Renal cortex interstitium (tissue), 11 donors: ENCODE data around the gene RRM1. TPM values are rescaled to one million over a fixed set of nuclear protein-coding genes. Genes with fewer than 3 reads are reported as not detected.

Experiments
- DNase-seq, 11 donors: peaks; one replicate each; pipeline ENCODE4 v3.0.0-alpha.2; 2013; ENCODE audit warnings: low read depth in 9 of 11, low spot score in 4 of 11; ENCODE audit errors: extremely low read depth in 1 of 11
- polyA plus RNA-seq, 3 donors: library from polyadenylated mRNA; unstranded; fragments of 120-200 nt; gene quantifications; one replicate each; pipeline ENCODE4 v1.2.1, GENCODE V29; 2013; ENCODE audit not compliant: insufficient read length in 3 of 3

The RRM1 gene
- polyA plus RNA-seq, 3 donors: 65.4 to 86.2 (median 78.2) TPM

DNA sequence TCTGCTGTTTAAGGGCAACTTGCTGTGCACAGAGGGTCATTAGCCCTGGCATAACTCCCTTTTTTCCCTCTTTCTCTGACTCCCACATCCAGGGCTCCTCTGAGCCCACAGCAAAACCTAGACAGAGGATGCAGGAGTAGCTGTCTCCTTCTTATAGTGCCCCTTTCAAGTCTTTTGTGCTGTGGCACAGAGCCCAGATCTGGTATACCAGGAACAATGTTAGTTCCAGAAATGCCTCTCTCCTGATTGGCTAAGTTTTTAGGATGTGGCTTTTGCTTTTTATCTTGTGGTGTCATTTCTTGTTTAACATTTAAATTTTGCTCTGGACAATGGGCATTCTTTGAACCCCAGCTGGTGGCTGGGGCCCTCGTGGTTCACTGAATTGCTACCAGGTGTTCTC lies 25.6 kb upstream of the RRM1 start:
- DNase-seq: no peak

DNA sequence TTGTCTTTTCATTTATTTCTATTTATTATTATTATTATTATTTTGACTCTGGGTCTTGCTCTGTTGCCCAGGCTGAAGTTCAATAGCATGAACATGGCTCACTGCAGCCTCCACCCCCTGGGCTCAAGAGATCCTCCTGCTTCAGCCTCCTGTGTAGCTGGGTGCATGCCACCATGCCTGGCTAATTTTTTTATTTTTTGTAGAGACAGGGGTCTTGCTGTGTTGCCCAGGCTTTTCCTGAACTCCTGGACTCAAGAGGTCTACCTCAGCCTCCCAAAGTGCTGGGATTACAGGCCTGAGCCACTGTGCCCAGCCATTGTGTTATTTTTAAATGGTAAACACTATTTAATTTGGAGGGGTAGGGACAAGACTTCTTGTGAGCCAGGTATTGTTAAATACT lies 23.3 kb upstream of the RRM1 start:
- DNase-seq: no peak

DNA sequence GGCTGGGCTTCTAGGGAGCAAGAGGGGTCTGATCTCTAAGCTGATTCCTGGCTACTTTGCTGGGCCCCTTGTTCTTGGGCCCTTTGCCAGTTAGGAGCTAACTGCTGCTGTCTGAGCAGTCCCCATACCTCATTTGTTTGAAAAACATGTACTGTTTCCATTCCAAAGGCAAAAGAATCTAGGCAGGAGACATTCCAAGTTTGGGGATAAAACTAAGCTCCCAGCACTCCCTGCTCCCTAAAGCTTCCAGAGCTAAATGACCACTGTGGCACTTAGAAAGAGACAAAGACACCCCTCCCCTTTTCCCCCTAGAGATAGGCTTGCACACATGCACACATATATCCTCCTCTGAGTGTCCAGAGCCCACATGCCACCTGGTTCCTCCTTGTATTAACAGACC lies 22.7 kb upstream of the RRM1 start:
- peak in 2 of 11 donors; percentile 12 to 22 for DNase-seq

DNA sequence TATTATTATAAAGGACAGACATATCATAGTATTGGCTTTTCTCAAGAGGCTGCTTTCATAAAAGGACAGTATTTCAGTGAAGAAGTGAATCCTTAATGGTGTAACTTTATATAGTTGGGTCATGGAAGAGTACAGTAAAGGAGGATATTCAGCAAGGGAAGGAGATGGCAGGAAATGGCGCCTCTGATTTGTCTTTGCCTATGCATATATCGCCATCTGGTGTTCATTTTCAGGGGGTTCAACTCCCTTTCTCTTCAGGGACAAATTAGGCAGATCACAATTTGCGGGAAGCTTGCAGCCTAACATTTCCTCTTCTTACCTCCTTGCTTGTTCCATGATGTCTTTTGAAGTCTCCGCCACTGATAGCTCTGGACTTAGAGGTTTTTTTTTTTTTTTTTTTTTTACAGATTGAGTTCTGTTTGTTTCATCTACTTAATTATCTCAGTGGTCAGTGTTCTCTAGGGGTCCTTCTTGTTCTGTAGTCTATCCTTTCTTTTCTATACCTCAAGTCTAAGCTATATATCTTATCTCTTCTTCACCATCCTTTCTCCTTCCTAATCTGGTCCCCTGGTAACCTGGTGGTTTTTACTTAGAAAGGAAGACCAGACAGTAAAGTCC lies 21.8 kb upstream of the RRM1 start:
- DNase-seq: peak in 10 of 11 donors; percentile 54 to 85 (median 72)

DNA sequence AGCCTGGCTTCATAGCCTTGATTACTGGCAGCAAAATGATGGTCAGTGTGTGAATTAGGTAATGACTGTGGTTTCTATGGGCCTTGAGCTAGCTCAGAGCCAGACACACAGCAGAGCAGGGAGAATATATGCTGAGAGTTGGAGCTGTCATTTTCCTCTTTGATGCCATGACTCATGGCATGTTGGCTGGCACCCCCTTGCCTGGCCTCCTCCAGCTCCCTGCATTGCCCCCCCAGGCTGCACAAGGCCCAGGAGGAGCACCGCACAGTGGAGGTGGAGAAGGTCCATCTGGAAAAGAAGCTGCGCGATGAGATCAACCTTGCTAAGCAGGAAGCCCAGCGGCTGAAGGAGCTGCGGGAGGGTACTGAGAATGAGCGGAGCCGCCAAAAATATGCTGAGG lies 20.3 kb upstream of the RRM1 start:
- no peak for DNase-seq

DNA sequence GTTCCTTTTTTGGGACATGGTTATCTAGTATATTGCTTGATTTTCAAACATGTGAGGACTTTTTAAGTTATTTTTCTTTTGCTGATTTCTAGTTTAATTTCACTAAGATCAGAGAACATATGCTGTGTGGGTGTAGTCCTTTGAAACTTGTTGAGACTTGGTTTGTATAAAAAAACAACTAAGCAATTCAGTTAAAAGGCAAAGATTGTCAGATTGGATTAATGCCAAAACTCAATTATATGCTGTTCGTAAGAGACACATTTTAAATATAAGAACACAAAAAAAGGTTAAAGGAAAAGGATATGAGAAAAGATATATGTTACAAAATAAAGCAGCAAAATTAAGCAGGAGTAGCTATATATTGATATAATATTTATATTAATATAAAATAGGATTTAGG lies 17.8 kb upstream of the RRM1 start:
- no peak for DNase-seq

DNA sequence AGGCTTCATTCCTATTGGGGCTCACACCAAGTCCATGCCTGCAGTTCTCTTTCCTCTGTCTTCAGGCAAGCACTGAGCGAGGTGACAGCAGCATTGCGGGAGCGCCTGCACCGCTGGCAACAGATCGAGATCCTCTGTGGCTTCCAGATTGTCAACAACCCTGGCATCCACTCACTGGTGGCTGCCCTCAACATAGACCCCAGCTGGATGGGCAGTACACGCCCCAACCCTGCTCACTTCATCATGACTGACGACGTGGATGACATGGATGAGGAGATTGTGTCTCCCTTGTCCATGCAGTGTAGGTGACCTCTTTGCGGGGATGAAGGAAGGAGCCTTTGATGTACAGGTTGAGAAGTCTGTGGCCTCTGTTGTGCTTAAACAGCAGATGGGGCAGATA lies 11.4 kb upstream of the RRM1 start:
- DNase-seq: no peak

DNA sequence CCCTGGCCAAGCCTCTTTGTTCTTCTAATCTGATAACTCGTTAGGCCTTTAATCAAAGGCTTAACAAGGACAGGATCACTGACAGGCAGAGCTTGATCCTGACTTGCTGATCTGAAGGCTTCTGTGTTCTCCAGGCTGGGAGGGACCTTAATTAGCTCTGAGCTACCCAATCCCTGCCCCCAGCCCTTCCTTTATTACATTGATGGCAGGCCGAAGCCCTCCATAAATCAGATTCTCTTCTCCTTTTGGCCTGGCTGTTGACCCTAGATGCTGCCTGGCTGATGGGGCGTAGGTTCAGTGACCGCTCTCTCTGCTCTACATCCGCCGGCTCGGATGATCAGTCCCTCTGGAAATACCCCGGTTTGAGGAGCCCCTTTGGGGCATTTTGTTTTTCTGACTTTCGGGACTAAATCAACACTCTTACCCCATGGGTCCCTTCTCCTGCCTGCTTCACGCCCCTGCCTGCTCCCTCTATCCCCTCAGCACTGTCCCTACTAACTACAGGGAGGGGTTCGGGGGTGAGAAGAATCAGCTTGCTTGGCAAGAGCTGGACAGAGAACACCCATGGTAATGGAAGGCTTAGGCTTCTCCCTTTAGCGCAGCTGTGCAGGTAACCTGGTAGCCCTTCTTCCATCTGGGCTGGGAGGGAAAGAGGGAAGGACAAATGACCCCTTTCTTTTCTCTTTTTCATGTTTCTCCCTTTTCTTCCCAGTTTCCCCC lies 10.0 kb upstream of the RRM1 start:
- peak in 1 of 11 donors; percentile 18 for DNase-seq

DNA sequence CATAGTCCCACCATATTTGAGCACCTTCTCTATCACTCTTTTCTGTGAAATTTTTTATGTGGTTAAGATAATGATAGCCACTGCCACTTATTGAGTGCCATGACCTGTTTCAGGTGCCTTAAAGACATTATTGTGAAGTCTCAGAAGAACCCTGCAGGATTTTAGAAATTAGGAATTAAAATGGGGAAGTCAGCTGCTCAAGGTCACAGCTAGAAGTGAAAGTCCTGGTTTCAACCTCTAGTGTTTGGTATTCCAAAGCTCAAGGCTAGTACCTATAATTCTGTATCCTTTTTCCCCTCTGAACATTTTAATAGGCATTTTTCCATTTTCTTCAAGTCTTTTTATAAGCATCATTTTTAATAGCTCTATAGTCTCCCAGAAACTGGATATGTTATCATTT lies 9.0 kb upstream of the RRM1 start:
- no peak for DNase-seq

DNA sequence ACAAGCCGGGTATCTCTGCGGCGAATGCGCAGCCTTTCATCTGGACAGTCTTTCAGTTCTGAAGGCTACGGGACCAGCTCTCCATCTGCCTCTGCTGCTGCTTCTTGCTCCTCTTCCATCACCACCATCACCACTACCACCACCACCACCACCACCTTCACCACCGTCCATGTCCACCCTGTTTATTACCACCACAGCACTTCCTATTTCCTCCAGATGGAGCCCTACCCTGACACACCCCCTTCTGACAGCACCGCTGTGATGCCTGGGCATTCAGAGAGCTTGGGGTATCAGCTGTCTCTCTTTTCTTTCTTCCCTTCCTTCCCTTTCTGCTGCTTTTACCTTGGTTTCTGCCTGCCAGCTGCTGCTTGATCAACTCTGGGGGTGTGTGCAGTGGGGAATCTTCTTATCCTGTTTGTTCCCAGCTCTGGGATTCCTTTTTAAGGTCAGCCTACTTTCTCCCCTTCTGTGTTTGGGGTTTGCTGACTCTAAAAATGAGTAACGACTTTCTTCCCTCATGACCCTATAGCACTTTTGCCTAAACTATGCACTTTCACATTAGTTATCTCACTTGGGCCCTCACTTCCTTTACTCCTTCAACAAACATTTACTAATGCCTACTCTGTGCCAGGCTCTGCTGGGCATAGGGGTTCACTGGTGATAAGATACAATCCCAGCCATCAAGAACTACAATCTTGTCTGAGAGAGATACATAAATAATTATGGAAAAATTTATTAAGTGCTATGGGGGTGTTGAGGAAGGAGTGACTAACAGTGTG lies 7.8 kb upstream of the RRM1 start:
- DNase-seq: no peak

DNA sequence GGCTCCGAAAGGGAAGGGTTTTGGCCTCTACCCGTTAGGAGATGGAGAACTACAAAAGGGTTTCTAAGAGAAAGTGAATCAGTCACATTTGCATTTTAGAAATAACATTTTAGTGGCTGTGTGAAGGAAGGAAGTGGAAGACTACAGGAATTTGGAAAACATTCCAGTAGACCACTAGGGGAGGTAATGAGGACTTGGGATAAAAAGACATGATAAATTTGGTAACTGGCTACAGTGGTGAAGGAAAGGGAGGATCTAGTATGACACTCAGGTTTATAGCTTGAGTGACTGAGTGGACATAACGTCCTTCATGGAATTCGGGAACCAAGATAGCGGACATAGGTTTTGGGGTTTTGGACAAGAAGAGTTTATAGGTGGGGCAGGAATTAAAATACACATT lies 7.0 kb upstream of the RRM1 start:
- no peak for DNase-seq

DNA sequence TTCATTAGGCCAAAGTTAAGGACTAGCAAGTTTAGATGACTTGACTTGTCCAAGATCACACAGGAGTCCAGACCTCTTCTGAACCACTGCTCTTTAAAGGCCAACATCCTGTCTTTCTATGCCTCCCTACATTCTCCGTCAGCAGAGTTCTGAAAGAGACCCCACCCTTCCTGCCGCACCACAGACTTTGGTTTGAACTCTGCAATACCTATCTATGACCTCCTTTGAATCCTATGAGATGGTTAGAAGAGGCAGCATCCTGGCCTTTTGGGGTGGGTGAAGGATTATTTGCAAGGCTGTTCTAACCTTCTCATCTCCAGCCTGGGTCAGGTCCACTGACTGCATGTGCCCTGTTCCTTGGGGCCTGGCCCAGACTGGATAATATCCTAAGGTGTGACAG lies 4.3 kb upstream of the RRM1 start:
- DNase-seq: no peak

DNA sequence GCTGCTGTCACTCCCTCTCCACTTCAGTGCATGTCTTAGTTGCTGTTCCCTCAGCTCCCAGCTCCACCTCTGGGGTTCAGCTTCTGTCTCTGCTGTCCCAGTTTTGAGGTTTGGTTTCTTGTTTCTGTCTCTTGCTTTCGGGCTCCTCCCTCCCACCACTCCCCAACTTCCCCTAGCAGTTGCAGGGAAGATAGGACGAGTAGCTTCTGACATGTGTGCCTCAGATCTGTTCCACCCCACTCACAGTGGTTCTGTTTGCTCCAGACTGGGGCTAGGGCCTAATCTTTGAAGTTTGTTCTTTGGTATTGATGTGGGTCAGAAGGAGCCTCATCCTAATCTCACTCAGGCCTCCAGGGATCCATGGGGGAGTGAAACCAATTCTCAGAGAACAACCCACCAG lies 2.6 kb upstream of the RRM1 start:
- no peak for DNase-seq

DNA sequence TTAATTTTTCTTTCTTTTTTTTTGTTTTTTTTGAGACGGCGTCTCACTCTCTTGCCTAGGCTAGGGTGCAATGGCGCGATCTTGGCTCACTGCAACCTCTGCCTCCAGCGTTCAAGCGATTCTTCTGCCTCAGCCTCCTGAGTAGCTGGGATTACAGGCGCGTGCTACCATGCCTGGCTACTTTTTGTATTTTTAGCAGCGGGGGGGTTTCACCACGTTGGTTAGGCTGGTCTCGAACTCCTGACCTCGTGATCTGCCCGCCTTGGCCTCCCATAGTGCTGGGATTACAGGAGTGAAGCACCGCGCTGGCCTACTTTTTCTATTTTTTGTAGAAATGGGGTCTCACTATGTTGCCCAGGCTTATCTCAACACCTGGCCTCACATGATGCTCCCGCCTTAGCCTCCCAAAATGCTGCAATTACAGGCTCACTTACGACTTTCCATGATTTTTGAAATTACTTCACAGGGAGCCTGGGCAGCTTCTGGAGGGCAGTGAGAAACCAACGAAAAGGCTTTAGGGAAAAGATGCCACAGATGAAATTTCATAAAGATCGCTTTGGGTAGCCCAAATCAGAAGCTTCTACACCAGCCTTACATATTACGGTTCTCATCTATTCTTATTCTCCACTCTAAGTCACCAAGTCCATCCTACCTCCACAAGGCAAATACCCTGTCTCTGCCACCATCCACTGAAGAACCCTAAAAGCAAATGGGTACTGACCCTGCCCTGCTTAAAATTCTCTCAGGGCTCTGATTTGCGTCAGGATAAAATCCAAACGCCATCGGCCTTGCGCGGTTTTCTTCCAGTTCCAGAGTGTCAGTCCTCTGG lies 866 bp upstream of the RRM1 start:
- DNase-seq: peak in 1 of 11 donors; percentile 22

DNA sequence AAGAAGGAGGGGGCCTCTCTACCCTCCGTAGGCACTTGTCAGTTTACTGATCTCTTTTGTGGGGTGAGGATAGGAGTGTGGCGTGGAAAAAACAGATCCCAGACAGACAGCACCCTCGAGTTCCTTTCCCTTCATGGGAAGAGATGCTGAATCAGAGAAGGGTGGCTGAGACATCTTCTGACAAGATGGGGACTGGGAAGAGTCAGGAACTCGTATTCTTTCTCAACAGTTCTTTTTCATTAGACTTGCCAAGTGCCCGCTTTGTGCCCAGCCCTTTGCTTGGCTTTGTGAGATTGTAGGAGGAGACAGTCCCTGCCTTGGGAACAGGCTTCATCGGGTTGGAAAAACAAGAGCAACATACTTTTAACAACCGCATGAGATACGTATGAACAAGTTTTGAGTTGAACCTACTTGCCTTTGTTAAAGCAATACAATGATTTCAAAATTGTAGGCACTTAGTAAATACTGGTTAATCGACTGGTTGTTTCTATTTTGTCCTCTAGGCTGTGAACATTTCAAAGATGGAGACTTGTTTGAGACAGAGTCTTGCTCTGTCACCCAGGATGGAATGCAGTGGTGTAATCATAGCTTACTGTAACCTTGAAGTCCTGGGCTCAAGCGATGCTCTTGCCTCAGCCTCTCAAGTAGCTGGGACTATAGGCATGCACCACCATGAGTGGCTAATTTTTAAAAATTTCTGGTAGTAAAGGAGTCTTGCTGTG lies 1.1 kb downstream of the RRM1 start:
- DNase-seq: no peak

DNA sequence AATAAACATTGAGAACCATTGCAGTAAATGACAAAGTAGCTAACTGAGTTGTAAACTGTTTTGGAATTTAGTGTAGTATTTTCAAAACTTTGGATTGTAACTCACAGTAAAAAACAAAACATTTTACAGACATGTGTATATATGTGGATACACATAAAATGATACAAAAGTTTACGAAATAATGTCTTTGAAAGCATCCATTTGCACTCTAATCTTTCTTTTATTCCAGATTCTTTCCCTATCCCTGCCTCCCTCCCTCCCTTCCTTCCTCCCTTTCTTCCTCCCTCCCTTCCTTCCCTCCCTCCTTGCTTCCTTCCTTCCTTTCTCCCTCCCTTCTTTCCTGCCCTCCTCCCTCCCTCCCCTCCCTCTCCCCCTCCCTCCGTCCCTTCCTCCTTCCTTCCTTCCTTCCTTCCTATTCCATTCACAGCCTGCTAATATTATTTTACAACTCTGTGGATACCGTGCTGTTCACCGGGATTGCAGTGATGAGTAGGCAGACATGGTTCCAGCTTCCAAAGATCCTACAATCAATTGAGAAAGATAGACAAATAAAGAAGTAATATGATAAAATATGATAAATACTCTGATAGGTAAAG lies 3.5 kb downstream of the RRM1 start:
- DNase-seq: no peak

DNA sequence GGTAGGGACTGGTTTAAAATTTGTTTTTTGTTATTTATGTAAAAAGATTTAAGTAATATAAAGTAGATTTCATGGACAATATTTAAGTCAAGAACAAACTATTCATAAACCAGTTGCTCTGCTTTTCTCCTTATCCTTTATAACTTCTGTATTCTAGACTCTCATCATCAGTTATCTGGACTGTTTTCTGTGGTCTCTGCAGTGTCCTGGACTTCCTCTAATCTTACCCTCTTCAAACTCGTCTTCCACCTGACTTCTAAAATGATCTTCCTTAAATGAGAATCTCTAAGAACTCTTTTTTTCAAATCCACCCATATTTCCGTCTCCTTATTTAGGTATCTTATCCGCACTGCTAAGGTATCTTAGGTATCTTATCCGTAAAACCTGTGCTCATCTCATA lies 8.1 kb downstream of the RRM1 start:
- no peak for DNase-seq

DNA sequence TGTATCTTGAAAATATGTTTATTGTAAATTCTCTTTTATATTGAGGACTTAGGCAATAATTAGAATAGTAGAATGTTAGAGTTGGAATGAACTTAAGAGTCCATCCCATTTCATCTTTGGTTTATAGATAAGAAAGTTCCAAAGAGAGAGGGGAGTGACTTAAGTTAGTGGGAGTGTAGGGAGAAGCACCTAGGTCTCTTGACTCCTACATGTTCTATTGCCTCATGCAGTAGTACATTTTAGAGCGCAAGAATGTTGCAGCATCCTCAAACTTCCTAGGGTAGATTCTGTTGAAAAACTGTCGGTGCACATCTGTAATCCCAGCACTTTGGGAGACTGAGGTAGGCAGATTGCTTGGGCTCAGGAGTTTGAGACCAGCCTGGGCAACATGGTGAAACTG lies 8.7 kb downstream of the RRM1 start:
- DNase-seq: no peak

DNA sequence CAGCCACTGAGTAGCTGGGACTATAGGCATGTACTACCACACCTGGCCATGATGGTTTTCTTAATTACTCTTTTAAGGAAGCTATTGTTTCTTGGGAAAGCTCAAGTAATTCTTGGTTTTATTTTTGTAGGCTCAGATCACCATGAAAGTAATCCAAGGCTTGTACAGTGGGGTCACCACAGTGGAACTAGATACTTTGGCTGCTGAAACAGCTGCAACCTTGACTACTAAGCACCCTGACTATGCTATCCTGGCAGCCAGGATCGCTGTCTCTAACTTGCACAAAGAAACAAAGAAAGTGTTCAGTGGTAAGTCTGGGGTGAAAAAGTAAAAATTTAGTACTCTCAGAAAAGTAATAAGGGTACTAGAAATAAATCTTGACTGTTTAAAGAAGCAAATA lies 11.3 kb downstream of the RRM1 start:
- DNase-seq: no peak
